Dendritic cell treated with granulocyte-macrophage colony-stimulating factor and Interleukin-4, amounts not matched to agents 40 ng/mL and 50 ng/mL, for 4 days (primary cell): ENCODE data around the gene LCAT.
A peak's percentile ranks its signal among the peaks of the same experiment; 100 is the strongest.

ENCODE experiments used
- H3K27ac Mint-ChIP-seq: one replicate; pipeline ENCODE4 v1.8.0; 2022; ENCODE audit warnings: mild to moderate bottlenecking, mixed read lengths
- H3K27me3 Mint-ChIP-seq: one replicate; pipeline ENCODE4 v1.8.0; 2022; ENCODE audit warnings: mild to moderate bottlenecking, mixed read lengths
- H3K36me3 Mint-ChIP-seq: one replicate; pipeline ENCODE4 v1.8.0; 2022; ENCODE audit warnings: low read depth, mixed read lengths
- H3K4me1 Mint-ChIP-seq: one replicate; pipeline ENCODE4 v1.8.0; 2022; ENCODE audit warnings: low read depth, mixed read lengths
- H3K4me3 Mint-ChIP-seq: one replicate; pipeline ENCODE4 v1.8.0; 2022; ENCODE audit warnings: mild to moderate bottlenecking, moderate library complexity, mixed read lengths
- H3K9me3 Mint-ChIP-seq: one replicate; pipeline ENCODE4 v1.8.0; 2022; ENCODE audit warnings: mixed read lengths
- intact Hi-C: fragments of 100-400 bp; cut with micrococcal nuclease; formaldehyde crosslinking; loops from one replicate; pipeline ENCODE4 v1.15.0; 2022

LCAT gene

GRCh38 chr16:67935402-67936123 is 8.4 kb downstream of the LCAT start:
- Mint-ChIP-seq H3K27me3 (no peaks in the 10 kb centered on the region), H3K4me3 (peak overlapping the region; percentile 83), H3K9me3 (no peaks in the 10 kb centered on the region), H3K27ac (peak overlapping the region; percentile 91), H3K4me1 (peaks cover 37% of the 10 kb centered on the region), H3K36me3 (peaks cover 74% of the 10 kb centered on the region)
- intact Hi-C loops: loop anchor here (5.0 to 10.0 kb wide), 3 partner anchors 61 to 118 kb away; partner anchors contain the start of gene EDC4

- H3K27me3 Mint-ChIP-seq: no peaks in the 10 kb centered on the region
- peaks cover 76% of the 10 kb centered on the region for H3K36me3 Mint-ChIP-seq
- H3K9me3 Mint-ChIP-seq: no peaks in the 10 kb centered on the region
- H3K4me1 Mint-ChIP-seq: peaks cover 33% of the 10 kb centered on the region
- H3K4me3 Mint-ChIP-seq: peak overlapping the region; percentile 83
- intact Hi-C loops: loop anchor here (5.0 to 10.0 kb wide), 3 partner anchors 60 to 118 kb away; partner anchors contain the start of gene EDC4
- H3K27ac Mint-ChIP-seq: peak overlapping the region; percentile 91
These were observed 8.9 kb downstream of the LCAT start for GRCh38 chr16:67935101-67935401.

- H3K4me3 Mint-ChIP-seq: no peak overlapping the region
- H3K27ac Mint-ChIP-seq: peak overlapping the region; percentile 91
- H3K27me3 Mint-ChIP-seq: no peaks in the 10 kb centered on the region
- H3K9me3 Mint-ChIP-seq: no peaks in the 10 kb centered on the region
- peaks cover 76% of the 10 kb centered on the region for H3K36me3 Mint-ChIP-seq
- H3K4me1 Mint-ChIP-seq: peaks cover 27% of the 10 kb centered on the region
- intact Hi-C loops: loop anchor here (5.0 to 10.0 kb wide), 3 partner anchors 60 to 117 kb away; partner anchors contain the start of gene EDC4
These were observed 9.4 kb downstream of the LCAT start for GRCh38 chr16:67934306-67935100.

GRCh38 chr16:67933805-67934204 is 10.1 kb downstream of the LCAT start:
- peaks cover 25% of the 10 kb centered on the region for H3K4me1 Mint-ChIP-seq
- H3K4me3 Mint-ChIP-seq: no peak overlapping the region
- intact Hi-C loops: loop anchor here (10.0 kb wide), 1 partner anchor 59 kb away; the partner anchor contains the start of gene EDC4
- no peaks in the 10 kb centered on the region for H3K9me3 Mint-ChIP-seq
- H3K36me3 Mint-ChIP-seq: peaks cover 78% of the 10 kb centered on the region
- no peak overlapping the region for H3K27ac Mint-ChIP-seq
- no peaks in the 10 kb centered on the region for H3K27me3 Mint-ChIP-seq

GRCh38 chr16:67932462-67932840 is 11.5 kb downstream of the LCAT start:
- Mint-ChIP-seq H3K27ac (no peak overlapping the region), H3K27me3 (no peaks in the 10 kb centered on the region), H3K4me3 (no peak overlapping the region), H3K36me3 (peaks cover 92% of the 10 kb centered on the region), H3K9me3 (no peaks in the 10 kb centered on the region), H3K4me1 (peaks cover 23% of the 10 kb centered on the region)
- intact Hi-C loops: loop anchor here (10.0 kb wide), 1 partner anchor 58 kb away; the partner anchor contains the start of gene EDC4

- Mint-ChIP-seq H3K27me3 (no peaks in the 10 kb centered on the region), H3K9me3 (no peaks in the 10 kb centered on the region), H3K4me3 (no peak within 1 kb of the TSS), H3K27ac (no peak within 1 kb of the TSS), H3K4me1 (peaks cover 18% of the 10 kb centered on the region), H3K36me3 (peaks cover 97% of the 10 kb centered on the region)
- intact Hi-C loops: loop anchor here (10.0 kb wide), 1 partner anchor 57 kb away; the partner anchor contains the start of gene EDC4
These were observed 12.0 kb downstream of the LCAT start, which contains the start of gene CTRL for GRCh38 chr16:67931712-67932461. CTRL (minus strand) TSS chr16:67931862; CDS start chr16:67931852, 10 bp downstream.

- Mint-ChIP-seq H3K9me3 (no peaks in the 10 kb centered on the region), H3K4me1 (peaks cover 15% of the 10 kb centered on the region), H3K4me3 (no peak overlapping the region), H3K36me3 (peaks cover 97% of the 10 kb centered on the region), H3K27ac (no peak overlapping the region), H3K27me3 (no peaks in the 10 kb centered on the region)
- intact Hi-C loops: loop anchor here (10.0 kb wide), 1 partner anchor 56 kb away; the partner anchor contains the start of gene EDC4
These were observed 13.2 kb downstream of the LCAT start for GRCh38 chr16:67930678-67931211.

- H3K27ac Mint-ChIP-seq: no peak overlapping the region
- no peak overlapping the region for H3K4me3 Mint-ChIP-seq
- H3K4me1 Mint-ChIP-seq: peaks cover 12% of the 10 kb centered on the region
- peaks cover 96% of the 10 kb centered on the region for H3K36me3 Mint-ChIP-seq
- intact Hi-C loops: loop anchor here (10.0 kb wide), 1 partner anchor 55 kb away; the partner anchor contains the start of gene EDC4
- no peaks in the 10 kb centered on the region for H3K9me3 Mint-ChIP-seq
- H3K27me3 Mint-ChIP-seq: no peaks in the 10 kb centered on the region
These were observed 13.7 kb downstream of the LCAT start for GRCh38 chr16:67930191-67930590.

- H3K4me1 Mint-ChIP-seq: peaks cover 2% of the 10 kb centered on the region
- H3K27ac Mint-ChIP-seq: no peak overlapping the region
- no peaks in the 10 kb centered on the region for H3K9me3 Mint-ChIP-seq
- no peak overlapping the region for H3K4me3 Mint-ChIP-seq
- H3K27me3 Mint-ChIP-seq: no peaks in the 10 kb centered on the region
- intact Hi-C loops: loop anchor here (2.0 kb wide), 1 partner anchor 256 kb away; no protein-coding TSS in a partner anchor
- peaks cover 91% of the 10 kb centered on the region for H3K36me3 Mint-ChIP-seq
These were observed 15.2 kb downstream of the LCAT start for GRCh38 chr16:67928561-67929364.

- Mint-ChIP-seq H3K4me3 (no peak overlapping the region), H3K9me3 (no peaks in the 10 kb centered on the region), H3K4me1 (no peaks in the 10 kb centered on the region), H3K27ac (no peak overlapping the region), H3K27me3 (no peaks in the 10 kb centered on the region), H3K36me3 (peaks cover 91% of the 10 kb centered on the region)
- intact Hi-C loops: loop anchor here (2.0 kb wide), 1 partner anchor 255 kb away; no protein-coding TSS in a partner anchor
These were observed 15.8 kb downstream of the LCAT start for GRCh38 chr16:67928147-67928546.

- Mint-ChIP-seq H3K27ac (no peak overlapping the region), H3K36me3 (peaks cover 90% of the 10 kb centered on the region), H3K9me3 (no peaks in the 10 kb centered on the region), H3K27me3 (no peaks in the 10 kb centered on the region), H3K4me1 (peaks cover 6% of the 10 kb centered on the region), H3K4me3 (no peak overlapping the region)
- intact Hi-C loops: no loop called here
These were observed 16.6 kb downstream of the LCAT start for GRCh38 chr16:67927131-67927941.

GRCh38 chr16:67926181-67926750 is 17.7 kb downstream of the LCAT start:
- Mint-ChIP-seq H3K27ac (no peak overlapping the region), H3K9me3 (no peaks in the 10 kb centered on the region), H3K4me1 (peaks cover 15% of the 10 kb centered on the region), H3K36me3 (peaks cover 90% of the 10 kb centered on the region), H3K27me3 (no peaks in the 10 kb centered on the region), H3K4me3 (no peak overlapping the region)
- intact Hi-C loops: no loop called here
